HL-60 (cell line): ENCODE data around the gene NRAP.

ENCODE experiments used
- CTCF ChIP-seq: IDR thresholded peaks from one replicate; pipeline ENCODE4 v1.5.1; 2011; ENCODE audit warnings: low read length, control low read depth, inconsistent platforms; ENCODE audit not compliant: insufficient read depth
- POLR2AphosphoS5 ChIP-seq: IDR thresholded peaks from 2 replicates; pipeline ENCODE4 v1.6.1; 2012; ENCODE audit warnings: low read depth

GRCh38 chr10:113561214-113561613 lies 102.6 kb downstream of the NRAP start:
- no peak for TF ChIP-seq CTCF
- no peak for TF ChIP-seq POLR2AphosphoS5
